Melanocyte of skin (primary cell): ENCODE measurements around the gene IARS2. TPM values are rescaled to one million over a fixed set of nuclear protein-coding genes. Genes with fewer than 3 reads are reported as not detected.

ENCODE experiments used
- small RNA-seq, 2 donors: library from RNA; depleted of rRNA; stranded (forward); fragments of <200 nt; gene quantifications; one replicate each; pipeline ENCODE3, GENCODE V24; 2012
- total RNA-seq, 2 donors: library from RNA; depleted of rRNA; stranded (reverse); fragments of >200 nt; gene quantifications; 2 replicates each; pipeline ENCODE4 v1.2.3, GENCODE V29; 2012

IARS2 gene
- total RNA-seq, result 100 to 1,000 TPM in 1 of 2 donors, 10 to 100 TPM in 1; 74.0 to 109 TPM

DNA sequence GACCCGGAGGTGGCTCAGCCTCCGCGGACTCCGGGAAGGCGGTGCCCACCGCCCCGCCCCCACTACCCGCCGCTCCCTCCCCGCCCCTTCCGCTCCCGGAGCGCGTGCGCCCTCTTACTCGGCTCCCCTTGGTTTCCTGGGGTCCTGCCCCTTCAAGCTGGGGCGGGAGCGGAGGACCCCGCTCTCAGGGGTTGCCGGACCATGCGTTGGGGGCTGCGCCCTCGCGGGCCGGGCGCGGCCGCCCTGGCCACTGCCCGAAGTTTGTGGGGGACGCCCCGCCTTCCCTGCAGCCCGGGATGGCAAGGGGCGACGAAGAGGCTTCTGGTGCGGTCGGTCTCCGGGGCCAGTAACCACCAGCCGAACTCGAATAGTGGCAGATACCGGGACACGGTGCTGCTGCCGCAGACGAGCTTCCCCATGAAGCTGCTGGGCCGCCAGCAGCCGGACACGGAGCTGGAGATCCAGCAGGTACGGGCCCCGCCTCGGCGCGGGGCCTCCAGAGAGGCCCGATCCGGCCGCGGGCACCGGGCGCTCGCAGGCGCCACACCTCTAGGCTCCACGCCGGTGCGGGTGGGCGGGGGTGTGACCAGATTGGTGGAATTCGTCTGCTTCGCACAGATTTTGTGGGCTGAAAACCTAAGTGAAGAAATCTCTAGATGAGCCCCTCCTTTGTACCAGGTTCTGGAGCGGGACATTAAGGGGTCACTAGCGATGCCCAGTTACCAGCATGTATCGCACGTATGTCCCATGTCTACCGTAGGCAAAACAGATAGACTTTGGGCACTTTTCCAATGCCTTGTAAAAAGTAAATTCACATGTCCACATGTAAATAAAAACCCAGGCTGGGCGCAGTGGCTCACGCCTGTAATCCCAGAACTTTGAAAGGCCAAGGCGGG lies at the start of gene IARS2:
TSS of gene IARS2 (plus strand) at position 117 of the 896 bp plus-strand sequence. CDS start at position 202, 85 bp downstream.

DNA sequence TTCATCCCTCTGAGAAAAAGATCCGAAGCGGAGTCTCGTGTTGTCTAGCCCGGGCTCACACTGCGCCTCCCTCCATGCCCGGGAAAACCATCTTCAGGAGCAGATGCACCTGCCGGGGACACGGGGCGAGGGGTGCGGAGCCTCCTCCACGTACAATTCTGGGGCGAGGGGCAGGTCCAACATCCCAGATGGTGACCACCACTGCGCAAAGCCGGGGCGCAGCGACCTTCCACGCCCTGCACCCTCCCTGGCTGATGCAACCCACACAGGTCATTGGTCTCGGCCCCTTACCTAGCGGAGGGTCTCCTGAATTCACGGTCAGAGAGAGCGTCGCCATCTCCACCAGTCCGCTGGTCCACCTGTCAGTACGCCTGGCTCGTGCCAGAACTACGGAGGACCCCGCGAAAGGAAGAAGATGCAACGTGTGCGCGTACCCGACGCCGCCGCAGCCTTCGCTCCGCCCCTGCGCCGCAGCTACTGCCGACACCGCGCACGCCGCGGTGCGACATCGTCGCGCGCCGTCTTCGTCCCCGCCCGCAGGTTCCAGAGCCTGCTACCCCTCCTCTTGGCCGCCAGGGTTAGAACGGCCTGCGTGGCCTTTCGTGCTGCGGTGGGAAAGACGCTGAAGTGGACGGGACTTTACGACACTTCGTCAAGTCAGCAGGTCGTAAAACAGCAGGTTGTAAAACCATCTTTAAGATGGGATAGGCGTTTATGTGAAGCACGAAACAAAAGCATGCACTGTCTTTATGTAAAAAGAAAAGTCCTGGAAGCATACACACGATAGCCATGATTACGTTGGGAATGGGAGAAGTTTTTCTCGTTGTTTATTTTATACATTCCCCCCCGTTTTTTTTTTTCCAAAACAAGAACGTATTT lies 47.6 kb upstream of the IARS2 start, which contains the start of gene EPRS1:
TSS of gene EPRS1 (minus strand) at position 454 of the 879 bp plus-strand sequence. CDS start at position 337, 117 bp downstream.

DNA sequence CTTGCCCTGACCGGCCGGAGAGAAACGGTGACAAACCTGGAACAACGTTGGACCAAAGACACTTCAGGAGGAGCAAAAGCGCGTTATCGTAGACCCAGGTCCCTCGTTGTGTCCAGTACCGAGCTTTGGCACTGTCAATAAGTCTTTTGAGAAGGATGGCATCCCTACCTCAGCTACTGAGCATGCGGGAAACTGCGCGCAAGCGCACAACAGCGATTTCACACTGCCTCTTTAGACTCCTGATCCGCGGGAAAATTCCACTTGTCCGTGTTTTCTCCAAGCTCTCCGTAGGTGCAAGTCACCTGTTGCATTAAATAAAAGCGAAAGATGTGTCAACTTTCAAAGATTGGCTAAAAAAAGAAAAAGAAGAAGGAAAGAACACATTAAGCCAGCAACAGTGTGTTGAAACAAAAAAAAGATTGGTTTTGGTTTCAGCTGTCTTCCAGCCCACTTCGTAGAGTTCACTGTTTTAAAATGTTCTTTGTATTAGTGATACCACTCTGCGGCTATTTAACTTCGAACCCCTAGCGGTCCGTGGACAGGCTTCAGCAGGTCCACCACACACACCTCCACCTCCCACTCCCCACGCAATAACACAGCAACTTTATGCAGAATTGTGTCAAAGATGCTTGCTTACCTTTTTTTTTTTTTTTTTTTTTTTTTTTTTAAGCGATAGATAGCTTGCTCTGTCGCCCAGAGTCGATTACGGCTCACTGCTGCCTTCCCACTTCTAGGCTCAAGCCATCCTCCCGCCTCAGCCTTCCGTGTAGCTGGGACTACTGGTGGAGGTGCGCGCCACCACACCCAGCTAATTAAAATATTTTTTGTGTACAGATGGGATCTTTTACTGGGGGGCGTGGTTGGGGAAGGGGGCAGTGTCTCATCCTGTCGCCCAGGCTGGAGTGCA lies 4.0 kb upstream of the IARS2 start, which contains the start of gene BPNT1:
TSS of gene BPNT1 (minus strand) at position 139 of the 907 bp plus-strand sequence. CDS start 9,942 bp downstream, outside the sequence.

Small RNAs within 50 kb of the gene (small RNA-seq; reads per million reads assigned to genes)
- gene MIR194-1 (0.26 to 0.52 reads per million in 2 donors), gene MIR215 (0.43 to 1.8 reads per million in 2 donors)

Other genes with a start within 250 kb of the IARS2 start
- under 1 TPM in 1 of 2 donors, not detected in 1; 0.67 TPM for gene SLC30A10, start 165.6 kb upstream of the IARS2 start, total RNA-seq
- 10 to 100 TPM; 60.2 to 85.3 TPM for gene EPRS1, start 47.6 kb upstream of the IARS2 start, total RNA-seq
- 10 to 100 TPM; 26.5 to 37.0 TPM for gene BPNT1, start 4.3 kb upstream of the IARS2 start, total RNA-seq
- gene RAB3GAP2, start 178.3 kb downstream of the IARS2 start, total RNA-seq, result 10 to 100 TPM; 33.6 to 34.1 TPM